ENCODE data around the gene CMTM4. TPM values are rescaled to one million over a fixed set of nuclear protein-coding genes. Genes with fewer than 3 reads are reported as not detected.

The CMTM4 gene
- total and polyA plus RNA-seq, 2 of the 4 experiments (the other 2 are of a cell fraction) = 9.0 to 14.5 TPM

- no peak overlapping the region for H2BK5ac ChIP-seq (ENCODE audit: low read depth, low read length, poor library complexity, severe bottlenecking)
- H3K4me3 ChIP-seq (ENCODE audit: insufficient read depth, low read depth, low read length) = no peak overlapping the region
- DNase-seq = no peak
- H4K8ac ChIP-seq (ENCODE audit: low read depth in 2 of 2, low read length in 2 of 2) = no peak overlapping the region
- WGBS, 2 experiments (ENCODE audit: extremely low coverage in 2 of 2, insufficient read length in 1 of 2) = 80% methylated on average over 3 of the region's 7 CpGs; no CpG with 5 or more reads in 1 of the 2 experiments
- H3K4ac ChIP-seq (ENCODE audit: low read depth, low read length) = no peak overlapping the region
- H2AFZ ChIP-seq (replicated peaks; ENCODE audit: low read length, poor library complexity) = no peak overlapping the region
- H4K91ac ChIP-seq (ENCODE audit: insufficient read depth, low read depth, low read length) = no peak overlapping the region
- in situ Hi-C loops (cut with MboI; ENCODE audit: low sequenced_read_pairs) = no loop called here
- no peaks in the 10 kb centered on the region for H3K9me3 ChIP-seq (ENCODE audit: control insufficient read depth, insufficient read depth, low read length)
- peaks cover 13% of the 10 kb centered on the region; the same call in 1 of the 2 replicates for H3K27me3 ChIP-seq (ENCODE audit: control insufficient read depth, insufficient read depth, low read length)
- no peaks in the 10 kb centered on the region for H4K20me1 ChIP-seq (ENCODE audit: insufficient read depth, low read length)
- no peak overlapping the region for H3K56ac ChIP-seq (ENCODE audit: extremely low read depth, insufficient read depth, low read length)
- dilution Hi-C loops (cut with HindIII; ENCODE audit: low sequenced_read_pairs, unreplicated experiment) = no loop called here
- no peaks in the 10 kb centered on the region for H3K36me3 ChIP-seq (ENCODE audit: control insufficient read depth, insufficient read depth, low read length)
- H3K27ac ChIP-seq (ENCODE audit: insufficient read depth, low read length) = no peak overlapping the region
- no peak overlapping the region for H2AK9ac ChIP-seq (replicated peaks; ENCODE audit: low read depth, low read length, poor library complexity)
- H4K5ac ChIP-seq (ENCODE audit: low read depth, low read length) = no peak overlapping the region
- H3K14ac ChIP-seq (replicated peaks; ENCODE audit: low read depth, low read length) = no peak overlapping the region
- H3K9me1 ChIP-seq (ENCODE audit: insufficient read depth, low read length) = no peaks in the 10 kb centered on the region
- intact Hi-C loops (cut with micrococcal nuclease) = no loop called here
- no TSS peak for BruUV-seq (replicated peaks)
- POLR2A ChIA-PET (ENCODE audit: unreplicated experiment) = interaction anchor here (0.7 kb wide), 1 partner anchor 89 kb away, joined by 3 read pairs; no protein-coding TSS in a partner anchor
- peaks cover 5% of the 10 kb centered on the region; the same call in 1 of the 2 replicates for H3K4me1 ChIP-seq (ENCODE audit: control insufficient read depth, insufficient read depth, low read length)
- H2BK20ac ChIP-seq (ENCODE audit: low read depth, low read length) = no peak overlapping the region
- no peak overlapping the region for H2AK5ac ChIP-seq (ENCODE audit: low read depth, low read length)
- H2BK120ac ChIP-seq (ENCODE audit: low read depth, low read length) = no peak overlapping the region
- TF ChIP-seq RFX5 (IDR thresholded peaks at IDR 0.05; ENCODE audit: low read depth, low read length) (no peak), USF2 (IDR thresholded peaks at IDR 0.05; ENCODE audit: low read depth, low read length) (no peak), CEBPB (IDR thresholded peaks at IDR 0.05; ENCODE audit: low read depth, low read length) (no peak), RAD21 (IDR thresholded peaks at IDR 0.05; ENCODE audit: low read length) (no peak), FOS (IDR thresholded peaks at IDR 0.05; ENCODE audit: low read depth, low read length) (no peak), POLR2A (IDR thresholded peaks at IDR 0.05; ENCODE audit: low read depth, low read length) (no peak), SMC3 (IDR thresholded peaks at IDR 0.05; ENCODE audit: low read depth, low read length) (no peak), MAFK (IDR thresholded peaks at IDR 0.05; ENCODE audit: low read depth, low read length) (no peak), CHD1 (IDR thresholded peaks at IDR 0.05; ENCODE audit: low read depth, low read length) (no peak), NFE2L2 (IDR thresholded peaks at IDR 0.05; ENCODE audit: low read depth, low read length) (no peak), ELK1 (IDR thresholded peaks at IDR 0.05; ENCODE audit: borderline replicate concordance, low read depth, low read length) (no peak), MXI1 (IDR thresholded peaks at IDR 0.05; ENCODE audit: borderline replicate concordance, low read depth, low read length) (no peak), BHLHE40 (IDR thresholded peaks at IDR 0.05; ENCODE audit: low read depth, low read length) (no peak), RCOR1 (IDR thresholded peaks at IDR 0.05; ENCODE audit: insufficient replicate concordance, low read length) (no peak), MAZ (IDR thresholded peaks at IDR 0.05; ENCODE audit: borderline replicate concordance, low read depth, low read length) (no peak), CTCF (conservative IDR thresholded peaks at IDR 0.05; ENCODE audit: low read depth, low read length) (no peak)
- no peak overlapping the region for H3K18ac ChIP-seq (ENCODE audit: low read depth, low read length)
- H3K23ac ChIP-seq (ENCODE audit: low read depth, low read length) = no peak overlapping the region
- no peak overlapping the region for H3K4me2 ChIP-seq (ENCODE audit: low read depth, low read length)
- H3K9ac ChIP-seq (ENCODE audit: low read depth, low read length) = no peak overlapping the region
- peaks cover 6 to 12% of the 10 kb centered on the region in 2 experiments; a peak in 3 of 4 replicates for H3K79me1 ChIP-seq (ENCODE audit: low read depth in 1 of 2, low read length in 2 of 2)
- CTCF ChIA-PET = no interaction called here
- ATAC-seq (ENCODE audit: low read depth) = no peak
- H2BK15ac ChIP-seq (ENCODE audit: low read depth, low read length) = no peak overlapping the region
These were observed 1.5 kb upstream of the CMTM4 start for GRCh38 chr16:66698046-66698445.

Measured in IMR-90 (cell line).